Gastroesophageal sphincter (tissue), 4 donors: ENCODE results near the gene MET. TPM values are rescaled to one million over a fixed set of nuclear protein-coding genes. Genes with fewer than 3 reads are reported as not detected.

Experiments
- ATAC-seq: fragments of 150-250 bp; one replicate; pipeline ENCODE4 v1.9.1; 2016; ENCODE audit warnings: mild to moderate bottlenecking, moderate library complexity
- H3K27ac ChIP-seq, 4 donors: fragments of 200-600 bp; sonication (generic) in 3 of 4; 1 replicate in 3 of 4; 2 replicates in 1 of 4; pipeline ENCODE4 v1.5.1; 2016 to 2019
- H3K27me3 ChIP-seq: fragments of 200-600 bp; sonication (generic); one replicate; pipeline ENCODE4 v1.5.1; 2019
- H3K36me3 ChIP-seq, 2 donors: fragments of 200-600 bp; sonication (generic); one replicate each; pipeline ENCODE4 v1.5.1; 2019; ENCODE audit warnings: control low read depth in 1 of 2
- H3K4me1 ChIP-seq, 3 donors: fragments of 200-600 bp; sonication (generic); 1 replicate in 2 of 3; 2 replicates in 1 of 3; pipeline ENCODE4 v1.5.1; 2016 to 2019; ENCODE audit warnings: control low read depth in 2 of 3
- H3K4me3 ChIP-seq, 2 donors: fragments of 200-600 bp; sonication (generic); one replicate each; pipeline ENCODE4 v1.5.1; 2019; ENCODE audit warnings: mild to moderate bottlenecking in 1 of 2, moderate library complexity in 1 of 2
- H3K9me3 ChIP-seq, 3 donors: fragments of 200-600 bp; sonication (generic); one replicate each; pipeline ENCODE4 v1.5.1; 2017 to 2019; ENCODE audit warnings: control low read depth in 2 of 3
- CTCF ChIP-seq, 4 experiments: fragments of 200-600 bp in 2 of 4; fragments of 450-650 bp in 2 of 4; sonication (generic) in 1 of 4; IDR thresholded peaks; one replicate each; pipeline ENCODE4 v1.5.1; 2017 to 2019; ENCODE audit warnings: antibody characterized with exemption in 4 of 4, mild to moderate bottlenecking in 2 of 4, moderate library complexity in 2 of 4
- EP300 ChIP-seq: sonication (generic); formaldehyde crosslinking; IDR thresholded peaks from one replicate; pipeline ENCODE4 v1.6.1; 2017; ENCODE audit warnings: antibody characterized with exemption, mild to moderate bottlenecking
- POLR2A ChIP-seq, 2 donors: fragments of 450-650 bp; IDR thresholded peaks; one replicate each; pipeline ENCODE4 v1.6.1; 2017; ENCODE audit warnings: antibody characterized with exemption in 2 of 2, mild to moderate bottlenecking in 2 of 2, moderate library complexity in 1 of 2
- POLR2AphosphoS5 ChIP-seq: sonication (generic); formaldehyde crosslinking; IDR thresholded peaks from one replicate; pipeline ENCODE4 v1.6.1; 2017; ENCODE audit warnings: antibody characterized with exemption
- WGBS, 2 donors: methylation state at CpG; one replicate each; pipeline ENCODE4 v1.1.5; 2018; ENCODE audit warnings: low coverage in 1 of 2; 5-methylcytosine and 5-hydroxymethylcytosine counted together
- total RNA-seq, 4 donors: library from RNA; depleted of rRNA; stranded (reverse); fragments of >200 nt; gene quantifications; one replicate each; pipeline ENCODE4 v1.1.0, GENCODE V29; 2016

MET gene
- total RNA-seq, 4 donors from 2014 or later = 5.8 to 27.2 (median 21.3) TPM

GRCh38 chr7:116678780-116679179 lies 6.8 kb downstream of the MET start:
- no peaks in the 10 kb centered on the region for H3K27me3 ChIP-seq
- no peak overlapping the region for H3K4me3 ChIP-seq
- ATAC-seq = no peak
- no peaks in the 10 kb centered on the region for H3K4me1 ChIP-seq
- 75 to 89% methylated on average over 1 of the region's 1 CpG for WGBS, 2 donors
- H3K36me3 ChIP-seq = no peaks in the 10 kb centered on the region
- no peak for TF ChIP-seq CTCF (IDR thresholded peaks at IDR 0.05)
- no peak for TF ChIP-seq POLR2A (IDR thresholded peaks at IDR 0.05)
- no peak for TF ChIP-seq POLR2AphosphoS5
- TF ChIP-seq EP300 = no peak
- H3K9me3 ChIP-seq = no peaks in the 10 kb centered on the region
- no peak overlapping the region for H3K27ac ChIP-seq

- Histone ChIP-seq H3K27me3 (no peaks in the 10 kb centered on the region), H3K4me3 (no peak overlapping the region), H3K9me3 (no peaks in the 10 kb centered on the region), H3K36me3 (no peaks in the 10 kb centered on the region), H3K4me1 (no peaks in the 10 kb centered on the region), H3K27ac (no peak overlapping the region)
- WGBS, 2 donors = 61 to 75% methylated on average over 3 to 4 of the region's 4 CpGs
- no peak for ATAC-seq
- TF ChIP-seq POLR2A (IDR thresholded peaks at IDR 0.05) = no peak
- TF ChIP-seq CTCF (IDR thresholded peaks at IDR 0.05) = no peak
- TF ChIP-seq POLR2AphosphoS5 = no peak
Observed at GRCh38 chr7:116679500-116679899, 7.5 kb downstream of the MET start.

- no peak for TF ChIP-seq POLR2AphosphoS5
- no peak for TF ChIP-seq POLR2A (IDR thresholded peaks at IDR 0.05)
- no peak for TF ChIP-seq EP300
- no peak for TF ChIP-seq CTCF (IDR thresholded peaks at IDR 0.05)
- Histone ChIP-seq H3K4me1 (no peaks in the 10 kb centered on the region), H3K27me3 (no peaks in the 10 kb centered on the region), H3K4me3 (no peak overlapping the region), H3K36me3 (no peaks in the 10 kb centered on the region), H3K27ac (no peak overlapping the region), H3K9me3 (no peaks in the 10 kb centered on the region)
- no peak for ATAC-seq
- 80 to 100% methylated on average over 2 to 4 of the region's 4 CpGs for WGBS, 2 donors
Observed at GRCh38 chr7:116683786-116684185, 11.8 kb downstream of the MET start.

- TF ChIP-seq EP300 (no peak), CTCF (IDR thresholded peaks at IDR 0.05) (no peak), POLR2AphosphoS5 (no peak), POLR2A (IDR thresholded peaks at IDR 0.05) (no peak)
- Histone ChIP-seq H3K36me3 (no peaks in the 10 kb centered on the region), H3K27me3 (no peaks in the 10 kb centered on the region), H3K9me3 (no peaks in the 10 kb centered on the region), H3K4me3 (no peak overlapping the region), H3K27ac (no peak overlapping the region), H3K4me1 (no peaks in the 10 kb centered on the region)
- 85 to 93% methylated on average over 3 of the region's 3 CpGs for WGBS, 2 donors
- ATAC-seq = no peak
Observed at GRCh38 chr7:116686033-116686432, 14.0 kb downstream of the MET start.

GRCh38 chr7:116686812-116687419 lies 14.9 kb downstream of the MET start:
- Histone ChIP-seq H3K36me3 (no peaks in the 10 kb centered on the region), H3K27me3 (no peaks in the 10 kb centered on the region), H3K4me3 (no peak overlapping the region), H3K4me1 (no peaks in the 10 kb centered on the region), H3K9me3 (no peaks in the 10 kb centered on the region), H3K27ac (no peak overlapping the region)
- no peak for ATAC-seq
- TF ChIP-seq CTCF (IDR thresholded peaks at IDR 0.05) (no peak), POLR2AphosphoS5 (no peak), EP300 (no peak), POLR2A (IDR thresholded peaks at IDR 0.05) (no peak)
- WGBS, 2 donors = 84 to 96% methylated on average over 7 of the region's 7 CpGs
